ENCODE results near the gene RYR3. TPM values are rescaled to one million over a fixed set of nuclear protein-coding genes. Genes with fewer than 3 reads are reported as not detected.

RYR3 gene
- total and polyA plus RNA-seq, 2 donors (not counting 1 experiment from before 2014, with no cell fraction given), result not detected

GRCh38 chr15:33442449-33442848 lies 131.7 kb downstream of the RYR3 start:
- TF ChIP-seq EZH2 (IDR thresholded peaks at IDR 0.05; ENCODE audit: borderline replicate concordance, insufficient read depth, low read depth, low read length, poor library complexity, severe bottlenecking) (no peak), CTCF (IDR thresholded peaks at IDR 0.05) (no peak)
- ChIA-PET CTCF (no interaction called here), POLR2A (no interaction called here)
- peaks cover 23% of the 10 kb centered on the region for H3K27me3 Mint-ChIP-seq
- Histone ChIP-seq H3K79me2 (ENCODE audit: control insufficient read depth, insufficient read depth, low read length) (no peaks in the 10 kb centered on the region), H3K4me3 (ENCODE audit: control extremely low read depth in 1 of 5, extremely low read depth in 1 of 5, insufficient read depth in 1 of 5, low read depth in 2 of 5, low read length in 4 of 5) (no peak overlapping the region), H3K9ac (ENCODE audit: low read length) (no peak overlapping the region), H3K27ac (ENCODE audit: low read length in 2 of 2) (no peak overlapping the region), H3K27me3 (replicated peaks in 1 of 4; ENCODE audit: control extremely low read depth in 1 of 4, control insufficient read depth in 3 of 4, insufficient read depth in 4 of 4, low read length in 3 of 4) (peaks cover 0 to 5% (median 0%) of the 10 kb centered on the region in 4 experiments), H3K36me3 (replicated peaks in 1 of 2; ENCODE audit: control extremely low read depth in 1 of 2, control insufficient read depth in 1 of 2, extremely low read depth in 1 of 2, insufficient read depth in 2 of 2, low read length in 1 of 2) (no peaks in the 10 kb centered on the region), H3K9me3 (ENCODE audit: control extremely low read depth in 1 of 3, control insufficient read depth in 2 of 3, insufficient read depth in 1 of 3, low read length in 2 of 3) (no peaks in the 10 kb centered on the region), H3K4me1 (ENCODE audit: control insufficient read depth in 2 of 2, insufficient read depth in 2 of 2, low read length in 2 of 2) (no peaks in the 10 kb centered on the region), H4K20me1 (ENCODE audit: control insufficient read depth, insufficient read depth, low read length, poor library complexity, severe bottlenecking) (no peaks in the 10 kb centered on the region), H2AFZ (ENCODE audit: insufficient read depth, low read depth, low read length, poor library complexity, severe bottlenecking) (no peak overlapping the region), H3K4me2 (replicated peaks; ENCODE audit: low read depth, low read length, poor library complexity, severe bottlenecking) (no peak overlapping the region)
- no peaks in the 10 kb centered on the region for H3K4me1 Mint-ChIP-seq
- WGBS (ENCODE audit: insufficient coverage), result no CpG with 5 or more reads among the region's 3 CpGs
- H3K4me3 Mint-ChIP-seq, result no peak overlapping the region
- intact Hi-C loops (cut with micrococcal nuclease), result no loop called here
- DNase-seq (no peak), ATAC-seq (ENCODE audit: low read depth) (no peak)
- no peaks in the 10 kb centered on the region for H3K9me3 Mint-ChIP-seq (ENCODE audit: insufficient read depth)
- H3K27ac Mint-ChIP-seq, result no peak overlapping the region

GRCh38 chr15:33443708-33444107 lies 132.9 kb downstream of the RYR3 start:
- peaks cover 25% of the 10 kb centered on the region for H3K27me3 Mint-ChIP-seq
- no CpG with 5 or more reads among the region's 1 CpG for WGBS (ENCODE audit: insufficient coverage)
- Histone ChIP-seq H3K4me2 (replicated peaks; ENCODE audit: low read depth, low read length, poor library complexity, severe bottlenecking) (no peak overlapping the region), H3K4me1 (ENCODE audit: control insufficient read depth in 2 of 2, insufficient read depth in 2 of 2, low read length in 2 of 2) (no peaks in the 10 kb centered on the region), H4K20me1 (ENCODE audit: control insufficient read depth, insufficient read depth, low read length, poor library complexity, severe bottlenecking) (no peaks in the 10 kb centered on the region), H3K36me3 (replicated peaks in 1 of 2; ENCODE audit: control extremely low read depth in 1 of 2, control insufficient read depth in 1 of 2, extremely low read depth in 1 of 2, insufficient read depth in 2 of 2, low read length in 1 of 2) (no peaks in the 10 kb centered on the region), H2AFZ (ENCODE audit: insufficient read depth, low read depth, low read length, poor library complexity, severe bottlenecking) (no peak overlapping the region), H3K27ac (ENCODE audit: low read length in 2 of 2) (no peak overlapping the region), H3K79me2 (ENCODE audit: control insufficient read depth, insufficient read depth, low read length) (no peaks in the 10 kb centered on the region), H3K27me3 (replicated peaks in 1 of 4; ENCODE audit: control extremely low read depth in 1 of 4, control insufficient read depth in 3 of 4, insufficient read depth in 4 of 4, low read length in 3 of 4) (peaks cover 0 to 5% (median under 1%) of the 10 kb centered on the region in 4 experiments), H3K4me3 (ENCODE audit: control extremely low read depth in 1 of 5, extremely low read depth in 1 of 5, insufficient read depth in 1 of 5, low read depth in 2 of 5, low read length in 4 of 5) (no peak overlapping the region), H3K9me3 (ENCODE audit: control extremely low read depth in 1 of 3, control insufficient read depth in 2 of 3, insufficient read depth in 1 of 3, low read length in 2 of 3) (no peaks in the 10 kb centered on the region), H3K9ac (ENCODE audit: low read length) (no peak overlapping the region)
- H3K27ac Mint-ChIP-seq, result no peak overlapping the region
- ATAC-seq (ENCODE audit: low read depth), result no peak
- H3K9me3 Mint-ChIP-seq (ENCODE audit: insufficient read depth), result no peaks in the 10 kb centered on the region
- H3K4me3 Mint-ChIP-seq, result no peak overlapping the region
- TF ChIP-seq EZH2 (IDR thresholded peaks at IDR 0.05; ENCODE audit: borderline replicate concordance, insufficient read depth, low read depth, low read length, poor library complexity, severe bottlenecking) (no peak), CTCF (IDR thresholded peaks at IDR 0.05) (no peak)
- H3K4me1 Mint-ChIP-seq, result no peaks in the 10 kb centered on the region
- no peak for DNase-seq
- ChIA-PET CTCF (no interaction called here), POLR2A (no interaction called here)
- intact Hi-C loops (cut with micrococcal nuclease), result no loop called here
